HEK293 (cell line): Measurements from ENCODE around the gene PMP22.

Experiments
- MEIS1 ChIP-seq: sonication (generic); formaldehyde crosslinking; IDR thresholded peaks from 2 replicates; pipeline ENCODE4 v1.8.1; 2022; ENCODE audit warnings: missing genetic modification reagents, mild to moderate bottlenecking, borderline replicate concordance
- PRDM1 ChIP-seq: fragments of 450-650 bp; formaldehyde crosslinking; IDR thresholded peaks from 2 replicates; pipeline ENCODE4; 2016; ENCODE audit warnings: missing biosample characterization, missing genetic modification characterization
- YY1 ChIP-seq: fragments of 450-650 bp; formaldehyde crosslinking; IDR thresholded peaks from 2 replicates; pipeline ENCODE4 v1.5.1; 2018; ENCODE audit warnings: missing biosample characterization, missing genetic modification characterization
- ZBTB1 ChIP-seq: fragments of 450-650 bp; formaldehyde crosslinking; IDR thresholded peaks from 2 replicates; pipeline ENCODE4 v1.5.1; 2016; ENCODE audit warnings: missing biosample characterization, missing genetic modification characterization
- ZNF121 ChIP-seq: fragments of 450-650 bp; formaldehyde crosslinking; IDR thresholded peaks from 2 replicates; pipeline ENCODE4 v1.5.1; 2016; ENCODE audit warnings: missing biosample characterization, missing genetic modification characterization
- ZNF274 ChIP-seq, 2 experiments: fragments of 200-500 bp in 1 of 2; fragments of 450-650 bp in 1 of 2; sonication (Bioruptor generic) in 1 of 2; formaldehyde crosslinking in 1 of 2; IDR thresholded peaks; 2 replicates each; pipeline versions ENCODE4 v1.5.1 to v1.6.1; 2014 to 2016; ENCODE audit warnings: borderline replicate concordance in 1 of 2, inconsistent platforms in 1 of 2, low read length in 1 of 2, missing biosample characterization in 1 of 2, missing genetic modification characterization in 1 of 2
- ZNF501 ChIP-seq: fragments of 450-650 bp; formaldehyde crosslinking; IDR thresholded peaks from 2 replicates; pipeline ENCODE4 v1.5.1; 2016; ENCODE audit warnings: missing biosample characterization, missing genetic modification characterization
- ZNF626 ChIP-seq: fragments of 450-650 bp; sonication (Bioruptor Pico); formaldehyde crosslinking; IDR thresholded peaks from 2 replicates; pipeline ENCODE4 v1.5.1; 2018; ENCODE audit warnings: missing biosample characterization, missing genetic modification characterization, inconsistent platforms
- ZNF707 ChIP-seq: fragments of 450-650 bp; formaldehyde crosslinking; IDR thresholded peaks from 2 replicates; pipeline ENCODE4 v1.5.1; 2016; ENCODE audit warnings: missing biosample characterization, missing genetic modification characterization
- TF ChIP-seq, protein P1 (sequence below): fragments of 450-650 bp; formaldehyde crosslinking; IDR thresholded peaks from 2 replicates; pipeline ENCODE4 v1.5.1; 2017; ENCODE audit warnings: missing biosample characterization, mild to moderate bottlenecking, missing genetic modification characterization, moderate library complexity
- TF ChIP-seq, protein P2 (sequence below): fragments of 450-650 bp; formaldehyde crosslinking; IDR thresholded peaks from 2 replicates; pipeline ENCODE4 v1.5.1; 2016; ENCODE audit warnings: missing biosample characterization, missing genetic modification characterization
- TF ChIP-seq, protein P3 (sequence below): fragments of 450-650 bp; formaldehyde crosslinking; IDR thresholded peaks from 2 replicates; pipeline ENCODE4 v1.5.1; 2016; ENCODE audit warnings: missing biosample characterization, missing genetic modification characterization

DNA sequence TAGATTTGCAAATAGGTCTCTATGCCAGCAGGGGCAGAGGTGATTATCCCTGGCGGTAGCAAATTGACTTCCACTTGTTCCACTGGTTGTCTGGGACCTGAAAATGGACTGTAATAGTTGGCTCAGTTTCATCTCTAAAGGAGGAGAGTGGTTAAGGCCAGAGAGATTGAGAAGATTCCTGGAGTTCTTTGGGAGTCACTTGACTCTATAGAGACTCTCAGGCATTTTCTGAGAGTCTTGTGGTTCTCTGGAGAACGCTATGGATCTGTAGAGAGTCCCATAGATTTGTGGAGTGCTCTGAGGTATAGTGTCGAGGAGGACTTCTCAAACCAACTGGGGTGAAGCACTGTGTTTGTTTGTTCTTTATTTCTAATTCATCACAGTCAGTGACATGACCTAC lies 8.9 kb upstream of the PMP22 start:
- TF ChIP-seq, protein P1, sequence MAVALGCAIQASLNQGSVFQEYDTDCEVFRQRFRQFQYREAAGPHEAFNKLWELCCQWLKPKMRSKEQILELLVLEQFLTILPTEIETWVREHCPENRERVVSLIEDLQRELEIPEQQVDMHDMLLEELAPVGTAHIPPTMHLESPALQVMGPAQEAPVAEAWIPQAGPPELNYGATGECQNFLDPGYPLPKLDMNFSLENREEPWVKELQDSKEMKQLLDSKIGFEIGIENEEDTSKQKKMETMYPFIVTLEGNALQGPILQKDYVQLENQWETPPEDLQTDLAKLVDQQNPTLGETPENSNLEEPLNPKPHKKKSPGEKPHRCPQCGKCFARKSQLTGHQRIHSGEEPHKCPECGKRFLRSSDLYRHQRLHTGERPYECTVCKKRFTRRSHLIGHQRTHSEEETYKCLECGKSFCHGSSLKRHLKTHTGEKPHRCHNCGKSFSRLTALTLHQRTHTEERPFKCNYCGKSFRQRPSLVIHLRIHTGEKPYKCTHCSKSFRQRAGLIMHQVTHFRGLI, result no peak
- TF ChIP-seq ZNF626 (tag by site-specific recombination), result no peak
- no peak for TF ChIP-seq PRDM1 (tag by site-specific recombination)
- no peak for TF ChIP-seq ZNF121
- TF ChIP-seq, protein P2, sequence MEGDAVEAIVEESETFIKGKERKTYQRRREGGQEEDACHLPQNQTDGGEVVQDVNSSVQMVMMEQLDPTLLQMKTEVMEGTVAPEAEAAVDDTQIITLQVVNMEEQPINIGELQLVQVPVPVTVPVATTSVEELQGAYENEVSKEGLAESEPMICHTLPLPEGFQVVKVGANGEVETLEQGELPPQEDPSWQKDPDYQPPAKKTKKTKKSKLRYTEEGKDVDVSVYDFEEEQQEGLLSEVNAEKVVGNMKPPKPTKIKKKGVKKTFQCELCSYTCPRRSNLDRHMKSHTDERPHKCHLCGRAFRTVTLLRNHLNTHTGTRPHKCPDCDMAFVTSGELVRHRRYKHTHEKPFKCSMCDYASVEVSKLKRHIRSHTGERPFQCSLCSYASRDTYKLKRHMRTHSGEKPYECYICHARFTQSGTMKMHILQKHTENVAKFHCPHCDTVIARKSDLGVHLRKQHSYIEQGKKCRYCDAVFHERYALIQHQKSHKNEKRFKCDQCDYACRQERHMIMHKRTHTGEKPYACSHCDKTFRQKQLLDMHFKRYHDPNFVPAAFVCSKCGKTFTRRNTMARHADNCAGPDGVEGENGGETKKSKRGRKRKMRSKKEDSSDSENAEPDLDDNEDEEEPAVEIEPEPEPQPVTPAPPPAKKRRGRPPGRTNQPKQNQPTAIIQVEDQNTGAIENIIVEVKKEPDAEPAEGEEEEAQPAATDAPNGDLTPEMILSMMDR (tag by site-specific recombination), result no peak
- TF ChIP-seq MEIS1 (CRISPR knock-in tag), result no peak
- TF ChIP-seq, protein P3, sequence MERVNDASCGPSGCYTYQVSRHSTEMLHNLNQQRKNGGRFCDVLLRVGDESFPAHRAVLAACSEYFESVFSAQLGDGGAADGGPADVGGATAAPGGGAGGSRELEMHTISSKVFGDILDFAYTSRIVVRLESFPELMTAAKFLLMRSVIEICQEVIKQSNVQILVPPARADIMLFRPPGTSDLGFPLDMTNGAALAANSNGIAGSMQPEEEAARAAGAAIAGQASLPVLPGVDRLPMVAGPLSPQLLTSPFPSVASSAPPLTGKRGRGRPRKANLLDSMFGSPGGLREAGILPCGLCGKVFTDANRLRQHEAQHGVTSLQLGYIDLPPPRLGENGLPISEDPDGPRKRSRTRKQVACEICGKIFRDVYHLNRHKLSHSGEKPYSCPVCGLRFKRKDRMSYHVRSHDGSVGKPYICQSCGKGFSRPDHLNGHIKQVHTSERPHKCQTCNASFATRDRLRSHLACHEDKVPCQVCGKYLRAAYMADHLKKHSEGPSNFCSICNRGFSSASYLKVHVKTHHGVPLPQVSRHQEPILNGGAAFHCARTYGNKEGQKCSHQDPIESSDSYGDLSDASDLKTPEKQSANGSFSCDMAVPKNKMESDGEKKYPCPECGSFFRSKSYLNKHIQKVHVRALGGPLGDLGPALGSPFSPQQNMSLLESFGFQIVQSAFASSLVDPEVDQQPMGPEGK (tag by site-specific recombination), result no peak
- no peak for TF ChIP-seq YY1 (tag by site-specific recombination)
- no peak for TF ChIP-seq ZBTB1
- no peak for TF ChIP-seq ZNF501 (tag by site-specific recombination)
- TF ChIP-seq ZNF274 (IDR thresholded peaks at IDR 0.05; ENCODE audit: low read length), result no peak
- TF ChIP-seq ZNF274 (tag by site-specific recombination; IDR thresholded peaks at IDR 0.05; ENCODE audit: borderline replicate concordance), result no peak
- no peak for TF ChIP-seq ZNF707 (tag by site-specific recombination)
